KOPT-K1 (cell line): Measurements from ENCODE around the gene S1PR3.

Experiments used
- H3K27ac ChIP-seq: fragments of 200-600 bp; sonication (generic); 2 replicates; pipeline ENCODE4 v1.5.1; 2016; ENCODE audit warnings: antibody characterized with exemption, mild to moderate bottlenecking, low read depth, low read length; ENCODE audit not compliant: poor library complexity, severe bottlenecking
- H3K36me3 ChIP-seq: fragments of 200-600 bp; sonication (generic); 2 replicates; pipeline ENCODE4 v1.5.1; 2017; ENCODE audit warnings: antibody characterized with exemption, mild to moderate bottlenecking, low read length, moderate library complexity; ENCODE audit not compliant: insufficient read depth
- H3K9me3 ChIP-seq: fragments of 200-600 bp; sonication (generic); 2 replicates; pipeline ENCODE4 v1.5.1; 2017; ENCODE audit warnings: antibody characterized with exemption, low read length, mild to moderate bottlenecking; ENCODE audit not compliant: insufficient read depth, poor library complexity, severe bottlenecking

The S1PR3 gene

GRCh38 chr9:89006996-89007967 is 16.0 kb downstream of the S1PR3 start:
- Histone ChIP-seq H3K36me3 (peaks cover 32% of the 10 kb centered on the region), H3K27ac (no peak overlapping the region)

GRCh38 chr9:89008055-89008743 is 16.9 kb downstream of the S1PR3 start:
- H3K27ac ChIP-seq = no peak overlapping the region
- peaks cover 23% of the 10 kb centered on the region for H3K36me3 ChIP-seq
- no peaks in the 10 kb centered on the region for H3K9me3 ChIP-seq

More at GRCh38 chr9:89006996-89007967, 16.0 kb downstream of the S1PR3 start:
- H3K9me3 ChIP-seq = no peaks in the 10 kb centered on the region

- no peak overlapping the region for H3K27ac ChIP-seq
- peaks cover 16% of the 10 kb centered on the region for H3K36me3 ChIP-seq
These were observed 17.7 kb downstream of the S1PR3 start for GRCh38 chr9:89008744-89009545.

GRCh38 chr9:89009546-89009840 is 18.2 kb downstream of the S1PR3 start:
- Histone ChIP-seq H3K27ac (no peak overlapping the region), H3K36me3 (peaks cover 14% of the 10 kb centered on the region), H3K9me3 (no peaks in the 10 kb centered on the region)

More at GRCh38 chr9:89008744-89009545, 17.7 kb downstream of the S1PR3 start:
- no peaks in the 10 kb centered on the region for H3K9me3 ChIP-seq

GRCh38 chr9:89010056-89010455 is 18.8 kb downstream of the S1PR3 start:
- no peak overlapping the region for H3K27ac ChIP-seq
- H3K36me3 ChIP-seq = peaks cover 12% of the 10 kb centered on the region
- H3K9me3 ChIP-seq = no peaks in the 10 kb centered on the region

- Histone ChIP-seq H3K9me3 (no peaks in the 10 kb centered on the region), H3K36me3 (peaks cover 6% of the 10 kb centered on the region; the same call in 1 of the 2 replicates), H3K27ac (no peak overlapping the region)
These were observed 19.4 kb downstream of the S1PR3 start for GRCh38 chr9:89010526-89011111.

GRCh38 chr9:89011683-89012082 is 20.4 kb downstream of the S1PR3 start:
- Histone ChIP-seq H3K9me3 (no peaks in the 10 kb centered on the region), H3K36me3 (no peaks in the 10 kb centered on the region; the same call in 1 of the 2 replicates), H3K27ac (no peak overlapping the region)

GRCh38 chr9:89012294-89013042 is 21.2 kb downstream of the S1PR3 start:
- no peak overlapping the region for H3K27ac ChIP-seq
- H3K36me3 ChIP-seq = no peaks in the 10 kb centered on the region
- no peaks in the 10 kb centered on the region for H3K9me3 ChIP-seq

- no peaks in the 10 kb centered on the region for H3K36me3 ChIP-seq
- no peaks in the 10 kb centered on the region for H3K9me3 ChIP-seq
- no peak overlapping the region for H3K27ac ChIP-seq
These were observed 22.4 kb downstream of the S1PR3 start for GRCh38 chr9:89013660-89014059.

- no peaks in the 10 kb centered on the region for H3K9me3 ChIP-seq
- H3K27ac ChIP-seq = no peak overlapping the region
- no peaks in the 10 kb centered on the region for H3K36me3 ChIP-seq
These were observed 22.9 kb downstream of the S1PR3 start for GRCh38 chr9:89014153-89014552.

GRCh38 chr9:89015336-89015735 is 24.1 kb downstream of the S1PR3 start:
- H3K9me3 ChIP-seq = no peaks in the 10 kb centered on the region
- no peak overlapping the region for H3K27ac ChIP-seq
- no peaks in the 10 kb centered on the region for H3K36me3 ChIP-seq

GRCh38 chr9:89020754-89021153 is 29.5 kb downstream of the S1PR3 start:
- Histone ChIP-seq H3K27ac (no peak overlapping the region), H3K36me3 (no peaks in the 10 kb centered on the region)

GRCh38 chr9:89021154-89021803 is 30.0 kb downstream of the S1PR3 start:
- H3K27ac ChIP-seq = no peak overlapping the region

More at GRCh38 chr9:89020754-89021153, 29.5 kb downstream of the S1PR3 start:
- no peaks in the 10 kb centered on the region for H3K9me3 ChIP-seq

More at GRCh38 chr9:89021154-89021803, 30.0 kb downstream of the S1PR3 start:
- H3K9me3 ChIP-seq = no peaks in the 10 kb centered on the region
- H3K36me3 ChIP-seq = no peaks in the 10 kb centered on the region
